GM12878 (cell line): ENCODE results near the gene EPHA4. TPM values are rescaled to one million over a fixed set of nuclear protein-coding genes. Genes with fewer than 3 reads are reported as not detected.

Source experiments
- BHLHE40 ChIP-seq, 2 experiments: fragments of 450-650 bp in 1 of 2; IDR thresholded peaks; 2 replicates each; pipeline ENCODE4 v1.6.1; 2011 to 2017; ENCODE audit warnings: low read depth in 2 of 2, borderline replicate concordance in 1 of 2, improper control_type of control experiment in 1 of 2, low read length in 1 of 2, mild to moderate bottlenecking in 1 of 2
- CBX5 ChIP-seq: sonication (generic); IDR thresholded peaks from 2 replicates; pipeline ENCODE4 v1.6.1; 2016; ENCODE audit warnings: low read depth, moderate library complexity, mild to moderate bottlenecking, inconsistent platforms
- EZH2 ChIP-seq: IDR thresholded peaks from 2 replicates; pipeline ENCODE4 v1.6.1; 2012; ENCODE audit warnings: low read depth, mild to moderate bottlenecking, control low read depth, inconsistent platforms, low read length, borderline replicate concordance; ENCODE audit not compliant: control insufficient read depth
- FOXK2 ChIP-seq: fragments of 450-650 bp; IDR thresholded peaks from 2 replicates; pipeline ENCODE4 v1.6.1; 2017; ENCODE audit warnings: mild to moderate bottlenecking, moderate library complexity
- KAT2A ChIP-seq: conservative IDR thresholded peaks from 2 replicates; pipeline ENCODE4 v1.6.1; 2011; ENCODE audit warnings: low read depth, low read length; ENCODE audit not compliant: control insufficient read depth
- LARP7 ChIP-seq: fragments of 450-650 bp; IDR thresholded peaks from 2 replicates; pipeline ENCODE4 v1.6.1; 2017; ENCODE audit warnings: mild to moderate bottlenecking
- PAX5 ChIP-seq: IDR thresholded peaks from 2 replicates; pipeline ENCODE4 v1.6.1; 2011; ENCODE audit warnings: low read depth, low read length, borderline replicate concordance
- POLR2A ChIP-seq: IDR thresholded peaks from 2 replicates; pipeline ENCODE4 v1.6.1; 2011; ENCODE audit warnings: low read depth, mild to moderate bottlenecking, low read length
- POU2F2 ChIP-seq: IDR thresholded peaks from 3 replicates; pipeline ENCODE4 v1.6.1; 2011; ENCODE audit warnings: low read depth, mild to moderate bottlenecking, low read length, borderline replicate concordance
- SMARCA5 ChIP-seq: fragments of 450-650 bp; IDR thresholded peaks from 2 replicates; pipeline ENCODE4 v1.6.1; 2017; ENCODE audit warnings: mild to moderate bottlenecking
- SMC3 ChIP-seq: IDR thresholded peaks from 2 replicates; pipeline ENCODE4 v1.6.1; 2011; ENCODE audit warnings: low read length, improper control_type of control experiment, borderline replicate concordance
- SREBF2 ChIP-seq: IDR thresholded peaks from 2 replicates; pipeline ENCODE4 v1.6.1; 2012; ENCODE audit warnings: mild to moderate bottlenecking, low read length
- SRF ChIP-seq, 2 experiments: IDR thresholded peaks; 2 replicates each; pipeline ENCODE4 v1.6.1; 2011; ENCODE audit warnings: low read depth in 2 of 2, low read length in 2 of 2, mild to moderate bottlenecking in 1 of 2, moderate library complexity in 1 of 2
- TBL1XR1 ChIP-seq: IDR thresholded peaks from 2 replicates; pipeline ENCODE4 v1.6.1; 2012; ENCODE audit warnings: low read depth, low read length, improper control_type of control experiment
- TCF12 ChIP-seq: IDR thresholded peaks from 2 replicates; pipeline ENCODE4 v1.6.1; 2011; ENCODE audit warnings: low read depth, mild to moderate bottlenecking, low read length
- TCF3 ChIP-seq: IDR thresholded peaks from 2 replicates; pipeline ENCODE4 v1.6.1; 2012; ENCODE audit warnings: low read depth, mild to moderate bottlenecking, low read length, borderline replicate concordance; ENCODE audit not compliant: insufficient read depth
- ZBED1 ChIP-seq: IDR thresholded peaks from 2 replicates; pipeline ENCODE4 v1.6.1; 2016; ENCODE audit warnings: borderline replicate concordance
- ZSCAN29 ChIP-seq: fragments of 450-650 bp; IDR thresholded peaks from 2 replicates; pipeline ENCODE4 v1.6.1; 2017; ENCODE audit warnings: mild to moderate bottlenecking, moderate library complexity
- polyA plus RNA-seq, 11 experiments: library from polyadenylated mRNA; depleted of rRNA in 4 of 11; unstranded in 6 of 11; stranded (reverse) in 5 of 11; fragments of >200 nt; fragmentation: Nextera tagmentation in 4 of 11; fragmentation: Illumina TruSeq in 1 of 11; extraction: Ambion mirVana in 4 of 11; extraction: Trizol in 1 of 11; gene quantifications; 1 replicate in 1 of 11; 2 replicates in 10 of 11; pipeline versions ENCODE4 v1.2.1 to v1.2.3, GENCODE V29; 2011 to 2016; ENCODE audit warnings: inconsistent platforms in 2 of 11, missing spikeins in 2 of 11, low read depth in 1 of 11
- total RNA-seq, 4 experiments: library from RNA; depleted of rRNA in 3 of 4; stranded (reverse); fragments of >200 nt in 3 of 4; fragmentation: Illumina TruSeq in 1 of 4; extraction: Trizol in 1 of 4; gene quantifications; 2 replicates each; pipeline versions ENCODE4 v1.2.1 to v1.2.3, GENCODE V29; 2013 to 2021
- TF ChIP-seq, protein P1 (sequence below): fragments of 450-650 bp; IDR thresholded peaks from 2 replicates; pipeline ENCODE4 v1.6.1; 2017; ENCODE audit warnings: mild to moderate bottlenecking, low read depth, inconsistent platforms; ENCODE audit not compliant: poor library complexity, severe bottlenecking
- TF ChIP-seq, protein P2 (sequence below): fragments of 450-650 bp; IDR thresholded peaks from 2 replicates; pipeline ENCODE4 v1.6.1; 2017; ENCODE audit warnings: antibody characterized with exemption, mild to moderate bottlenecking, moderate library complexity

Gene EPHA4
- total and polyA plus RNA-seq, 10 of the 15 experiments (the other 5 are each of a cell fraction or from before 2014, with no cell fraction given) = 0.06 to 1.5 (median 0.33) TPM; not detected in 1

- TF ChIP-seq CBX5 = 0 out of 2 replicates have a peak, but pooled peaks have one; percentile 59
- TF ChIP-seq KAT2A = no peak
- peak; percentile 89 for TF ChIP-seq TCF12
- no peak for TF ChIP-seq LARP7
- no peak for TF ChIP-seq POU2F2
- TF ChIP-seq SMC3 = no peak; the same call in 1 of the 2 replicates
- no peak for TF ChIP-seq EZH2
- TF ChIP-seq, protein P1, sequence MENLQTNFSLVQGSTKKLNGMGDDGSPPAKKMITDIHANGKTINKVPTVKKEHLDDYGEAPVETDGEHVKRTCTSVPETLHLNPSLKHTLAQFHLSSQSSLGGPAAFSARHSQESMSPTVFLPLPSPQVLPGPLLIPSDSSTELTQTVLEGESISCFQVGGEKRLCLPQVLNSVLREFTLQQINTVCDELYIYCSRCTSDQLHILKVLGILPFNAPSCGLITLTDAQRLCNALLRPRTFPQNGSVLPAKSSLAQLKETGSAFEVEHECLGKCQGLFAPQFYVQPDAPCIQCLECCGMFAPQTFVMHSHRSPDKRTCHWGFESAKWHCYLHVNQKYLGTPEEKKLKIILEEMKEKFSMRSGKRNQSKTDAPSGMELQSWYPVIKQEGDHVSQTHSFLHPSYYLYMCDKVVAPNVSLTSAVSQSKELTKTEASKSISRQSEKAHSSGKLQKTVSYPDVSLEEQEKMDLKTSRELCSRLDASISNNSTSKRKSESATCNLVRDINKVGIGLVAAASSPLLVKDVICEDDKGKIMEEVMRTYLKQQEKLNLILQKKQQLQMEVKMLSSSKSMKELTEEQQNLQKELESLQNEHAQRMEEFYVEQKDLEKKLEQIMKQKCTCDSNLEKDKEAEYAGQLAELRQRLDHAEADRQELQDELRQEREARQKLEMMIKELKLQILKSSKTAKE = no peak
- no peak for TF ChIP-seq POLR2A
- TF ChIP-seq ZSCAN29 = no peak
- no peak for TF ChIP-seq SRF (IDR thresholded peaks at IDR 0.05; ENCODE audit: low read depth in 2 of 2, low read length in 2 of 2)
- peak; percentile 61 to 77; a peak in 3 of 4 replicates for TF ChIP-seq BHLHE40 (IDR thresholded peaks at IDR 0.05; ENCODE audit: borderline replicate concordance in 1 of 2, low read depth in 2 of 2, low read length in 1 of 2)
- no peak for TF ChIP-seq SMARCA5
- peak; percentile 91; the same call in 1 of the 2 replicates for TF ChIP-seq TCF3
- peak; percentile 72 for TF ChIP-seq TBL1XR1
- TF ChIP-seq PAX5 = peak; percentile 74
- TF ChIP-seq, protein P2, sequence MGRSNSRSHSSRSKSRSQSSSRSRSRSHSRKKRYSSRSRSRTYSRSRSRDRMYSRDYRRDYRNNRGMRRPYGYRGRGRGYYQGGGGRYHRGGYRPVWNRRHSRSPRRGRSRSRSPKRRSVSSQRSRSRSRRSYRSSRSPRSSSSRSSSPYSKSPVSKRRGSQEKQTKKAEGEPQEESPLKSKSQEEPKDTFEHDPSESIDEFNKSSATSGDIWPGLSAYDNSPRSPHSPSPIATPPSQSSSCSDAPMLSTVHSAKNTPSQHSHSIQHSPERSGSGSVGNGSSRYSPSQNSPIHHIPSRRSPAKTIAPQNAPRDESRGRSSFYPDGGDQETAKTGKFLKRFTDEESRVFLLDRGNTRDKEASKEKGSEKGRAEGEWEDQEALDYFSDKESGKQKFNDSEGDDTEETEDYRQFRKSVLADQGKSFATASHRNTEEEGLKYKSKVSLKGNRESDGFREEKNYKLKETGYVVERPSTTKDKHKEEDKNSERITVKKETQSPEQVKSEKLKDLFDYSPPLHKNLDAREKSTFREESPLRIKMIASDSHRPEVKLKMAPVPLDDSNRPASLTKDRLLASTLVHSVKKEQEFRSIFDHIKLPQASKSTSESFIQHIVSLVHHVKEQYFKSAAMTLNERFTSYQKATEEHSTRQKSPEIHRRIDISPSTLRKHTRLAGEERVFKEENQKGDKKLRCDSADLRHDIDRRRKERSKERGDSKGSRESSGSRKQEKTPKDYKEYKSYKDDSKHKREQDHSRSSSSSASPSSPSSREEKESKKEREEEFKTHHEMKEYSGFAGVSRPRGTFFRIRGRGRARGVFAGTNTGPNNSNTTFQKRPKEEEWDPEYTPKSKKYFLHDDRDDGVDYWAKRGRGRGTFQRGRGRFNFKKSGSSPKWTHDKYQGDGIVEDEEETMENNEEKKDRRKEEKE = no peak
- 0 out of 2 replicates have a peak, but pooled peaks have one; percentile 17 for TF ChIP-seq SREBF2
- TF ChIP-seq FOXK2 = peak; percentile 39; the same call in 1 of the 2 replicates
- no peak for TF ChIP-seq ZBED1
These were observed 54.4 kb downstream of the EPHA4 start (continued) for GRCh38 chr2:221517696-221518151.
